ENCODE results near the gene VBP1. TPM values are rescaled to one million over a fixed set of nuclear protein-coding genes. Genes with fewer than 3 reads are reported as not detected.
"Not testable (repeated sequence)": the region's sequence is repeated elsewhere in the genome, so short reads cannot be mapped to it uniquely, and the experiment has no call there.

The VBP1 gene
- total RNA-seq, 3 donors from 2014 or later: 83.6 to 88.2 (median 86.5) TPM

DNA sequence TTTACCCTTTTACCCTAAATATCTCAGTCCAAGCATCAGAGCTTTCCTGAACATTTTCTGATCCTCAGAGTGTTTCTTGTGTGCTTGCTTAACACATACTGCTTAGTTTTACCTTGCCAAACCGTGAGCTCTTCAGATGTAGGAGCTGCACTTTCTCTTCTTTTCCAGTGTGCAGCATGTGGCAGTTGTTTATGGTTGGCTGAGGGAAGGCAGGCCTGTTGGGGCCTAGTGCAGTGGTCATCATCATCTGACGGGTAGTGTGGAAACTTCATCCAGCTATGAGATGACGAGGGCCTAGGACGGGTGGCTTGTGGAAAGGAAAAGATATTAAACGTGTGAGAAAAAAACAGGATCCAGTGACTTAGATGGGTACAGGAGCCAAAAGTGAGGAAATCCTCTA is 21.5 kb downstream of the VBP1 start:
- Mint-ChIP-seq H3K36me3 (ENCODE audit: insufficient read depth) (peaks cover 18% of the 10 kb centered on the region), H3K27me3 (ENCODE audit: low read depth) (no peaks in the 10 kb centered on the region)

DNA sequence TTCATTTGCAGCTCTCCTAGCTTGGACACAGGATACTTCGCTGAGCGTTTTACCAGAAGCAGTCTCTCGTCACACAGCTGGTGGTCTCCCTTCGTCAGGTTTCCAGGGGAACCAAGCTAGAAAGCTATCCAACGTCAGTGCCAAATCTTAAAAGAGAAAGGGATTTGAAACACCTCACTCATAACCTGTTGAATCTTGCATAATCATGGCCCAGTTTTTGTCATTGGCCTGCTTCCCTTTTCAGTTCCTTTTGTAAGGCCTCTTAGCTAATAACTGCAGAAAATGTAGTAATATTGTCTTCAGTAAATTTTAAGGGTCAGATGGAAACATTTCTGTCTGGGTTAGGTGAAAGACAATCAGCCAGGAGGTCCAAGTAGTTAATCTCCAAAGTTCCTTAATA is 26.0 kb downstream of the VBP1 start:
- Mint-ChIP-seq H3K4me3 (no peak overlapping the region), H3K27me3 (ENCODE audit: low read depth) (no peaks in the 10 kb centered on the region), H3K36me3 (ENCODE audit: insufficient read depth) (peaks cover 13% of the 10 kb centered on the region), H3K9me3 (no peaks in the 10 kb centered on the region), H3K4me1 (ENCODE audit: low read depth) (no peaks in the 10 kb centered on the region)
- ATAC-seq: no peak
- DNase-seq: no peak

More for the DNA sequence above, 21.5 kb downstream of the VBP1 start:
- DNase-seq (no peak), ATAC-seq (no peak)
- no peak overlapping the region for H3K4me3 Mint-ChIP-seq
- no peaks in the 10 kb centered on the region for H3K9me3 Mint-ChIP-seq
- H3K4me1 Mint-ChIP-seq (ENCODE audit: low read depth): peaks cover 2% of the 10 kb centered on the region

DNA sequence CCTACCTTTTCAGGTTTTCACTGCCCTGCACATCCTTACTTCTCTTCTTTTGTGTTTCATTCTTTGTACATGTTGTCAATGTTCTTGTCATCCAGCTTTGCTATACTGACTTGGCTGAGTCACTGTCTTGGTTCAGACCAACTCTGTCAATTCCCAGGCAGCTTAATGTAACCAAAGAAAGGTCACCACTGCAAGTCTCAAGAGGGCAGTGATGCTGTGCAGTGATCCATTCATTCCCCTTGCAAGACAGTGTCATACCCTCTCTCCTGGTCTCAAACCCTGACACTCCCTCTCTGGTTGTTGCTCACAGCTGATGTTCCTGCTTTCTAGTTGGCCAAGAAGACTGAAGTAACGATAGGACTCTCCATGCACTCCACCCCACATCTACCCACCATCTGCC is 30.5 kb downstream of the VBP1 start:
- Mint-ChIP-seq H3K36me3 (ENCODE audit: insufficient read depth) (no peaks in the 10 kb centered on the region), H3K27me3 (ENCODE audit: low read depth) (no peaks in the 10 kb centered on the region), H3K4me1 (ENCODE audit: low read depth) (no peaks in the 10 kb centered on the region), H3K4me3 (no peak overlapping the region), H3K9me3 (no peaks in the 10 kb centered on the region)
- ATAC-seq (no peak), DNase-seq (no peak)

- ATAC-seq (no peak), DNase-seq (no peak)
- Mint-ChIP-seq H3K36me3 (ENCODE audit: insufficient read depth) (no peaks in the 10 kb centered on the region), H3K4me1 (ENCODE audit: low read depth) (no peaks in the 10 kb centered on the region), H3K27me3 (ENCODE audit: low read depth) (no peaks in the 10 kb centered on the region), H3K4me3 (no peak overlapping the region), H3K9me3 (no peaks in the 10 kb centered on the region)
Observed at GRCh38 chrX:155247497-155247896, 31.2 kb downstream of the VBP1 start.

DNA sequence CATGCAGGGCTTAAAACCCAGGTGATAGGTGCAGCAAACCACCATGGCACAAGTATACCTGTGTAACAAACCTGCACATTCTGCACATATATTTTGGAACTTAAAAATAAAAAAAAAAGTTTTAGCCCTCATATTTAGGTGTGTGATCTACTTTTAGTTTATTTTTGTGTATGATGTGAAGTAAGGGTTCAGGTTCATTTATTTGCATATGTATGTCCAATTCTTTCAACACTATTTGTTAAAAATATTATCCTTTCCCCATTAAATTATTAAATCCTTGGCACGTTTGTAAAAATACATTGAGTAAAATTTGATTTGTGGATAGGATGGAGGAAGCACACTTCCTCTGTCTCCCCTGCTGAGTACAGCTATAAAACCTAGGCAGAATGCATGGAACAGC is 35.1 kb downstream of the VBP1 start:
- no peak for DNase-seq
- no peaks in the 10 kb centered on the region for H3K9me3 Mint-ChIP-seq
- peaks cover 1% of the 10 kb centered on the region for H3K36me3 Mint-ChIP-seq (ENCODE audit: insufficient read depth)
- H3K27me3 Mint-ChIP-seq (ENCODE audit: low read depth): no peaks in the 10 kb centered on the region
- H3K4me1 Mint-ChIP-seq (ENCODE audit: low read depth): no peaks in the 10 kb centered on the region
- no peak for ATAC-seq
- H3K4me3 Mint-ChIP-seq: no peak overlapping the region

DNA sequence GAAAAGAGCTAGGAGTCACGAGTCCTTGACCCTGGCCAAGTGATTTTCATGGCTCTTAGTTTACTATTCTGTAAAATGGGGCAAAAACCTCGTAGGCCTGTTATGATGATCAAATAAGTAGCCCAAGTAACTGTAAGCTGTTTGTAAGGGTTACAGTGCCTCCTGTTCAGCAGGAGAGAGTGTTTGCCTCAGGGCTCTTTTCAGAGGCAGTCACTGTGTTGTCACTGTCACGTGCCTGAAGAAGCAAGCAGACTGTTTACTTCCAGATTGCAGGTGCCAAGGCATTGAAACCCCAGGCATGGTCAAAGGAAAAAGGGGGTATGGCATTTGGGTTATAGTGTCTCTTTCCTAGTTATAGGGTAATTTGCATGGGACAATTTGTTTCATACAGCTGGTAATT is 43.5 kb downstream of the VBP1 start:
- Mint-ChIP-seq H3K4me1 (ENCODE audit: low read depth) (peaks cover 18% of the 10 kb centered on the region), H3K9me3 (no peaks in the 10 kb centered on the region)
- ATAC-seq: no peak

GRCh38 chrX:155262970-155263754 is 46.9 kb downstream of the VBP1 start:
- H3K4me1 Mint-ChIP-seq (ENCODE audit: low read depth): peaks cover 19% of the 10 kb centered on the region
- ATAC-seq (no peak), DNase-seq (no peak)
- no peaks in the 10 kb centered on the region for H3K27me3 Mint-ChIP-seq (ENCODE audit: low read depth)
- no peaks in the 10 kb centered on the region for H3K9me3 Mint-ChIP-seq
- peak overlapping the region; percentile 91 for H3K4me3 Mint-ChIP-seq
- H3K36me3 Mint-ChIP-seq (ENCODE audit: insufficient read depth): peaks cover 10% of the 10 kb centered on the region

More for the DNA sequence above, 43.5 kb downstream of the VBP1 start:
- H3K27me3 Mint-ChIP-seq (ENCODE audit: low read depth): no peaks in the 10 kb centered on the region
- H3K36me3 Mint-ChIP-seq (ENCODE audit: insufficient read depth): peaks cover 13% of the 10 kb centered on the region
- DNase-seq: no peak
- no peak overlapping the region for H3K4me3 Mint-ChIP-seq

DNA sequence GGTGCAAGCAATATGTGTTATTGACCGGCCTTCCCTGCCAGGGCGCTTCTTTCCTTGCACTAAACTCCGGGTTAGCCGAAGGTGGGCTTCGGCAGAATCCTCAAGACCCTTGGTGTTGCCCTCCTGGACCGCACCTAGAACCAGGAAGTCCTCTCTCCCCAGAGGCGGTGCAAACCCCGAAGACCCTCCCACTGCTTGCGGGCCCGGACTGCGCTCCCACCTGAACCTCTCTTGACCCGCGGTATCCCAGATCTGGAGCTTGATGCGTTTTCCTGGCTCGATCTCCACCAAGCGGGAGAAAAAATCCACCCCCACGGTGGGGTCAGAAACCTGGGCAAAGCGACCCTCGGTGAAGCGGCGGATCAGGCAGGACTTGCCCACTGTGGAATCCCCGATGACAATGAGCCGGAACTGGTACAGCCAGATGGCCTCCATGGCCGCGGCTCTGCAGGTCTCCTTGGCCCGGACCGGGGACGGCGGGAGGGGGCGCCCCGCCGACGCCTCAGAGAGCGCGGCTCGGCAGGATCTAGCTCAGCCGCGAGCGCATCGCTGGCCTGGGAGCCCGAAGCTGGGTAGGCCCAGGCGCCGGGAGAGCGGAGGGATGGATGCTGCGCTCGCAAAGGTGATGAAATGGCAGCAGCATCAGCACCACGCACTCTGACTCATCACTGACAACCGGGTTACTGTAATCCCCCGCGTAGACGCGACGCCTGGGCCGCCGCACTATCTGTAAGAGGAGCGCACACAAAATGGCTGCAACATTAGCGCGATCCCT is 47.8 kb downstream of the VBP1 start, which contains the start of gene RAB39B:
RAB39B (minus strand) TSS at position 638 of the 775 bp plus-strand sequence; CDS start at position 435, 203 bp downstream.
- ATAC-seq: peak; percentile 94 to 97
- Mint-ChIP-seq H3K4me3 (peak within 1 kb of the TSS; percentile 91), H3K4me1 (ENCODE audit: low read depth) (peaks cover 19% of the 10 kb centered on the region), H3K27me3 (ENCODE audit: low read depth) (no peaks in the 10 kb centered on the region), H3K9me3 (no peaks in the 10 kb centered on the region), H3K36me3 (ENCODE audit: insufficient read depth) (peaks cover 10% of the 10 kb centered on the region)
- peak; percentile 67 for DNase-seq

GRCh38 chrX:155266439-155266838 is 50.2 kb downstream of the VBP1 start:
- Mint-ChIP-seq H3K9me3 (no peaks in the 10 kb centered on the region), H3K4me1 (ENCODE audit: low read depth) (peaks cover 13% of the 10 kb centered on the region), H3K4me3 (no peak overlapping the region), H3K36me3 (ENCODE audit: insufficient read depth) (no peaks in the 10 kb centered on the region), H3K27me3 (ENCODE audit: low read depth) (no peaks in the 10 kb centered on the region)
- no peak for ATAC-seq
- no peak for DNase-seq

GRCh38 chrX:155267995-155268394 is 51.7 kb downstream of the VBP1 start:
- not testable (repeated sequence) for H3K4me1 Mint-ChIP-seq (ENCODE audit: low read depth); H3K36me3 Mint-ChIP-seq (ENCODE audit: insufficient read depth); H3K4me3 Mint-ChIP-seq; DNase-seq; H3K27me3 Mint-ChIP-seq (ENCODE audit: low read depth); ATAC-seq; H3K9me3 Mint-ChIP-seq

GRCh38 chrX:155270969-155271368 is 54.7 kb downstream of the VBP1 start:
- no peaks in the 10 kb centered on the region for H3K4me1 Mint-ChIP-seq (ENCODE audit: low read depth)
- DNase-seq: no peak
- H3K27me3 Mint-ChIP-seq (ENCODE audit: low read depth): no peaks in the 10 kb centered on the region
- H3K9me3 Mint-ChIP-seq: no peaks in the 10 kb centered on the region
- no peak for ATAC-seq
- H3K4me3 Mint-ChIP-seq: no peak overlapping the region
- H3K36me3 Mint-ChIP-seq (ENCODE audit: insufficient read depth): no peaks in the 10 kb centered on the region

GRCh38 chrX:155279873-155280272 is 63.6 kb downstream of the VBP1 start:
- no peak for ATAC-seq
- H3K27me3 Mint-ChIP-seq (ENCODE audit: low read depth): no peaks in the 10 kb centered on the region
- no peak for DNase-seq
- no peaks in the 10 kb centered on the region for H3K36me3 Mint-ChIP-seq (ENCODE audit: insufficient read depth)
- H3K4me3 Mint-ChIP-seq: no peak overlapping the region
- no peaks in the 10 kb centered on the region for H3K9me3 Mint-ChIP-seq
- H3K4me1 Mint-ChIP-seq (ENCODE audit: low read depth): peaks cover 5% of the 10 kb centered on the region
